A549 (cell line): ENCODE data around the gene ROPN1.

Experiments used
- BCL3 ChIP-seq: fragments of >200 bp; sonication (Bioruptor Twin); formaldehyde crosslinking; IDR thresholded peaks from 3 replicates; pipeline ENCODE4 v1.6.1; 2016
- CHD4 ChIP-seq: fragments of 200-600 bp; sonication (generic); IDR thresholded peaks from 2 replicates; pipeline ENCODE4 v1.6.1; 2016; ENCODE audit warnings: antibody characterized with exemption, mild to moderate bottlenecking, borderline replicate concordance
- FOSL2 ChIP-seq, 2 experiments: fragments of 450-650 bp in 1 of 2; fragments of >200 bp in 1 of 2; sonication (Bioruptor Twin) in 1 of 2; formaldehyde crosslinking; IDR thresholded peaks; 2 replicates each; pipeline versions ENCODE4 v1.5.0 to v1.6.1; 2016 to 2020; ENCODE audit warnings: mild to moderate bottlenecking in 1 of 2, moderate library complexity in 1 of 2
- FOXS1 ChIP-seq: fragments of 250-450 bp; sonication (Bioruptor Pico); IDR thresholded peaks from 2 replicates; pipeline ENCODE4 v1.5.0; 2020; ENCODE audit warnings: mild to moderate bottlenecking, moderate library complexity
- HOXA7 ChIP-seq: fragments of 250-450 bp; sonication (Bioruptor Pico); IDR thresholded peaks from 2 replicates; pipeline ENCODE4 v1.5.0; 2020; ENCODE audit warnings: mild to moderate bottlenecking, moderate library complexity
- MAZ ChIP-seq: fragments of 150-350 bp; IDR thresholded peaks from 2 replicates; pipeline ENCODE4 v1.6.1; 2014; ENCODE audit warnings: antibody characterized with exemption, low read depth, low read length, borderline replicate concordance
- MYC ChIP-seq: IDR thresholded peaks from 2 replicates; pipeline ENCODE4 v1.6.1; 2012; ENCODE audit warnings: mild to moderate bottlenecking, inconsistent platforms, low read length, improper control_type of control experiment, borderline replicate concordance
- POLR2A ChIP-seq: IDR thresholded peaks from 2 replicates; pipeline ENCODE4 v1.6.1; 2012; ENCODE audit warnings: mild to moderate bottlenecking, low read length
- POLR2AphosphoS2 ChIP-seq: conservative IDR thresholded peaks from 2 replicates; pipeline ENCODE4 v1.6.1; 2012; ENCODE audit warnings: low read length, improper control_type of control experiment, inconsistent platforms
- SMC3 ChIP-seq: fragments of >200 bp; sonication (Bioruptor Twin); formaldehyde crosslinking; IDR thresholded peaks from 3 replicates; pipeline ENCODE4 v1.6.1; 2018; ENCODE audit warnings: inconsistent platforms
- TF ChIP-seq, protein P1 (sequence below): fragments of 450-650 bp; IDR thresholded peaks from 2 replicates; pipeline ENCODE4 v1.6.1; 2014; ENCODE audit warnings: antibody characterized with exemption
- TF ChIP-seq, protein P2 (sequence below): fragments of >200 bp; sonication (Bioruptor Twin); formaldehyde crosslinking; IDR thresholded peaks from 3 replicates; pipeline ENCODE4 v1.5.1; 2016
- TF ChIP-seq, protein P3 (sequence below): fragments of 150-350 bp; IDR thresholded peaks from 2 replicates; pipeline ENCODE4 v1.6.1; 2014; ENCODE audit warnings: low read depth, mild to moderate bottlenecking, low read length

- TF ChIP-seq POLR2AphosphoS2 (no peak), CHD4 (no peak), MYC (no peak), POLR2A (no peak), BCL3 (no peak), HOXA7 (CRISPR knock-in tag) (no peak), MAZ (no peak), SMC3 (no peak), FOSL2 (IDR thresholded peaks at IDR 0.05) (no peak), FOSL2 (CRISPR knock-in tag; IDR thresholded peaks at IDR 0.05) (no peak), FOXS1 (CRISPR knock-in tag) (no peak)
- TF ChIP-seq, protein P1, sequence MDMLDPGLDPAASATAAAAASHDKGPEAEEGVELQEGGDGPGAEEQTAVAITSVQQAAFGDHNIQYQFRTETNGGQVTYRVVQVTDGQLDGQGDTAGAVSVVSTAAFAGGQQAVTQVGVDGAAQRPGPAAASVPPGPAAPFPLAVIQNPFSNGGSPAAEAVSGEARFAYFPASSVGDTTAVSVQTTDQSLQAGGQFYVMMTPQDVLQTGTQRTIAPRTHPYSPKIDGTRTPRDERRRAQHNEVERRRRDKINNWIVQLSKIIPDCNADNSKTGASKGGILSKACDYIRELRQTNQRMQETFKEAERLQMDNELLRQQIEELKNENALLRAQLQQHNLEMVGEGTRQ: no peak
- TF ChIP-seq, protein P2, sequence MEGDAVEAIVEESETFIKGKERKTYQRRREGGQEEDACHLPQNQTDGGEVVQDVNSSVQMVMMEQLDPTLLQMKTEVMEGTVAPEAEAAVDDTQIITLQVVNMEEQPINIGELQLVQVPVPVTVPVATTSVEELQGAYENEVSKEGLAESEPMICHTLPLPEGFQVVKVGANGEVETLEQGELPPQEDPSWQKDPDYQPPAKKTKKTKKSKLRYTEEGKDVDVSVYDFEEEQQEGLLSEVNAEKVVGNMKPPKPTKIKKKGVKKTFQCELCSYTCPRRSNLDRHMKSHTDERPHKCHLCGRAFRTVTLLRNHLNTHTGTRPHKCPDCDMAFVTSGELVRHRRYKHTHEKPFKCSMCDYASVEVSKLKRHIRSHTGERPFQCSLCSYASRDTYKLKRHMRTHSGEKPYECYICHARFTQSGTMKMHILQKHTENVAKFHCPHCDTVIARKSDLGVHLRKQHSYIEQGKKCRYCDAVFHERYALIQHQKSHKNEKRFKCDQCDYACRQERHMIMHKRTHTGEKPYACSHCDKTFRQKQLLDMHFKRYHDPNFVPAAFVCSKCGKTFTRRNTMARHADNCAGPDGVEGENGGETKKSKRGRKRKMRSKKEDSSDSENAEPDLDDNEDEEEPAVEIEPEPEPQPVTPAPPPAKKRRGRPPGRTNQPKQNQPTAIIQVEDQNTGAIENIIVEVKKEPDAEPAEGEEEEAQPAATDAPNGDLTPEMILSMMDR: no peak
- TF ChIP-seq, protein P3, sequence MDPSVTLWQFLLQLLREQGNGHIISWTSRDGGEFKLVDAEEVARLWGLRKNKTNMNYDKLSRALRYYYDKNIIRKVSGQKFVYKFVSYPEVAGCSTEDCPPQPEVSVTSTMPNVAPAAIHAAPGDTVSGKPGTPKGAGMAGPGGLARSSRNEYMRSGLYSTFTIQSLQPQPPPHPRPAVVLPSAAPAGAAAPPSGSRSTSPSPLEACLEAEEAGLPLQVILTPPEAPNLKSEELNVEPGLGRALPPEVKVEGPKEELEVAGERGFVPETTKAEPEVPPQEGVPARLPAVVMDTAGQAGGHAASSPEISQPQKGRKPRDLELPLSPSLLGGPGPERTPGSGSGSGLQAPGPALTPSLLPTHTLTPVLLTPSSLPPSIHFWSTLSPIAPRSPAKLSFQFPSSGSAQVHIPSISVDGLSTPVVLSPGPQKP: no peak
These were observed 5.6 kb upstream of the ROPN1 start for GRCh38 chr3:123997543-123997942.
